Thoracic aorta endothelial cell (primary cell): ENCODE data around the gene MUCL3. TPM values are rescaled to one million over a fixed set of nuclear protein-coding genes. Genes with fewer than 3 reads are reported as not detected.

Experiments
- small RNA-seq: library from RNA; depleted of rRNA; stranded (forward); fragments of <200 nt; gene quantifications from one replicate; pipeline ENCODE3, GENCODE V24; 2012
- total RNA-seq: library from RNA; depleted of rRNA; stranded (reverse); fragments of >200 nt; gene quantifications from 2 replicates; pipeline ENCODE4 v1.2.3, GENCODE V29; 2012

The MUCL3 gene, protein sequence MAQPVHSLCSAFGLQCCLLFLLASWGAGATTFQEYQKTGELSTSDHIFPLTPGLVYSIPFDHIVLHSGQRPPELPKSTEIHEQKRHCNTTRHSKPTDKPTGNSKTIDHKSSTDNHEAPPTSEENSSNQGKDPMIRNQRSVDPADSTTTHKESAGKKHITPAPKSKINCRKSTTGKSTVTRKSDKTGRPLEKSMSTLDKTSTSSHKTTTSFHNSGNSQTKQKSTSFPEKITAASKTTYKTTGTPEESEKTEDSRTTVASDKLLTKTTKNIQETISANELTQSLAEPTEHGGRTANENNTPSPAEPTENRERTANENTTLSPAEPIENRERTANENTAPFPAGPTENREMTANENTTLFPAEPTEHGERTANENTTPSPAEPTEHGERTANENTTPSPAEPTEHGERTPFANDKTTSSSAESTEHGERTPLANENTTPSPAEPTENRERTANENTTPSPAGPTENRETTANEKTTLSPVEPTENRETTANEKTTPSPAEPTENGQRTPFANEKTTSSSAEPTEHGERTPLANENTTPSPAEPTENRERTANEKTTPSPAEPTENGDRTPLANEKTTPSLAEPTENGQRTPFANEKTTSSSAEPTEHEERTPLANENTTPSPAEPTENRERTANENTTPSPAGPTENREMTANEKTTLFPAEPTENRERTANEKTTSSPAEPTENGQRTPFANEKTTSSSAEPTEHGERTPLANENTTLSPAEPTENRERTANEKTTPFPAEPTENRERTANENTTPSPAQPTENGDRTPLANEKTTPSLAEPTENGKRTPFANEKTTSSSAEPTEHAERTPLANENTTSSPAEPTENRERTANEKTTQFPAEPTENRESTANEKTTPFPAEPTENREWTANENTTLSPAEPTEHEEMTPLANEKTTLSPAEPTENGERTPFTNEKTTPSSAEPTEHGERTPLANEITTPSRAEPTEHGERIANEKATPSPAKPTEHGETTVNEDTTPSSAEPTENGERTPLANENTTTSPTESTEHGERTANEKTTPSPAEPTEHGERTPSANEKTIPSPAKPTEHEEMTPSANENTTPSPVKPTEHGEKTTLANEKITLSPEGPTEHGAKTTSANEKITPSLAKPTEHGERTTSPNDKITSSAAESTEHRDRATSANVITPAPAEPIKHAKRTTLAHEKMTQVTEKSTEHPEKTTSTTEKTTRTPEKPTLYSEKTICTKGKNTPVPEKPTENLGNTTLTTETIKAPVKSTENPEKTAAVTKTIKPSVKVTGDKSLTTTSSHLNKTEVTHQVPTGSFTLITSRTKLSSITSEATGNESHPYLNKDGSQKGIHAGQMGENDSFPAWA (N-terminal part only)
- not detected in 2 replicates for total RNA-seq

DNA sequence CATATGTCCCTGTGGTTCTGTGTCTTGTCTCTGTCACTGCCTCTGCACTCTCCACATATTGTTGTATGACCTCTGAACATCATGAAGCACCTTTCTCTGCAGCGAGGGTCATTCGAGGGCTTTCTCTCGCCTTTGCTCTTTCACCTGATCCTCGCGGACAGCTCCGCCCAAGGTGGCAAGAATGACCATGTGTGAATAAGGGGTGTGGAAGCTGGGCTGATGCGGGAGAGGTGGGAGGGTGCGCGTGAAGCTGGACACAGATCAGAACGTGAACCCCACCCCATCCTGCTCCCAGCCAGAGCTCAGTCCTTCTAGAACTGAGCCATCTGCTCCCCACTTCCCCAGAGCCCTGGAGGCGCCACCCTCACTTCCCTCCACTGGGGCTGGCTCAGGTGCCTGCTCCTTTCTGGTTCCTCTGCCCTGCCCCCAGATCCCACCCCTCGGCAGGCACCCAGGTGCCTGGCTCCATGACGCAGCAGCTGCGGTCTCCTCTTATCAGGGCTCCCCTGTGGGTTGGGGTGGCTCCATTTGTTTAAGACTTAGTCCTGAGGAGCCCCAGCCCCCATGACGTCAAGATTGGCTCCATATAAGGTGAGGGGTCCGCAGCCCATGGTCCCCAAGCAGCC lies at the start of gene MUCL3:
TSS of gene MUCL3 (plus strand) at position 613 of the 626 bp plus-strand sequence. CDS start 27 bp downstream, outside the sequence.

DNA sequence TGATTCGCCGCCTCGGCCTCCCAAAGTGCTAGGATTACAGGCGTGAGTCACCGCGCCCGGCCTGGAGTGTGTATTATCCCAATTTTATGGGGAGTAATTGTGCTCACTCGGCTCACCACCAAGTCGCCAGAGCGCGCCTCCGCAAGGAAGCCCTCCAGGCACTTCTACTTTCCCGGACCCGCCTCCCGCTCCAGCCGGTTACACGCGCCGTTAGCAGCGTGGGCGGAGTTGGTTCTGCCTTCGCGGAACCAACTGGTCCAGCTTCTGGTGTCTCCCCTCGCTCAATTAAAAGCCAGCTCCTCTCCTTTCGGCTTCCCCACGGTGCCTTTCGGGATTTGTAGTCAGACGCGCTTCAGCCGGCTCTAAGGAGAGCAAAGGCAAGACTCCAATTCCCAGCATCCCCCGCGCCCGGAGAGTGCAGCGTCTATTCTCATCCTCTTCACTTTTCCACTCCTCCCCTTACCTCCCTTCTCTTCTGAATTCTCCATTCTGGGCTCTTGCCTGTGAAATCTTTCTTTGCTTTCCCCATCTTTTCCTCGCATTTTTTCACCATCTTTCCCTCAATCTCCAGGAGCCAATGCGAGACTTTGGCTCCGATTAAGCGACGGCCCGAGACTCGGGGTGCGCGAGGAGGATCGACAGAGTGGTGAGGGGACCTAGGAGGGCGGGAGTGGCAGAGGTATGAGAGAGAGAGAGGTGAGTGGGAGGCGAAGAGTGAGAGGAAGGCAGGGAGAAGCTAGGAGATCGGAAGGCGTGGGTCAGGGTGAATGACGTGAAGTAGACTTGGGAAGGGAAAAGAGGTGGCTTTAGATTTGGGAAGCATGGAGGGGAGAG lies 32.8 kb upstream of the MUCL3 start, which contains the start of gene GTF2H4:
TSS of gene GTF2H4 (plus strand) at position 450 of the 834 bp plus-strand sequence.

DNA sequence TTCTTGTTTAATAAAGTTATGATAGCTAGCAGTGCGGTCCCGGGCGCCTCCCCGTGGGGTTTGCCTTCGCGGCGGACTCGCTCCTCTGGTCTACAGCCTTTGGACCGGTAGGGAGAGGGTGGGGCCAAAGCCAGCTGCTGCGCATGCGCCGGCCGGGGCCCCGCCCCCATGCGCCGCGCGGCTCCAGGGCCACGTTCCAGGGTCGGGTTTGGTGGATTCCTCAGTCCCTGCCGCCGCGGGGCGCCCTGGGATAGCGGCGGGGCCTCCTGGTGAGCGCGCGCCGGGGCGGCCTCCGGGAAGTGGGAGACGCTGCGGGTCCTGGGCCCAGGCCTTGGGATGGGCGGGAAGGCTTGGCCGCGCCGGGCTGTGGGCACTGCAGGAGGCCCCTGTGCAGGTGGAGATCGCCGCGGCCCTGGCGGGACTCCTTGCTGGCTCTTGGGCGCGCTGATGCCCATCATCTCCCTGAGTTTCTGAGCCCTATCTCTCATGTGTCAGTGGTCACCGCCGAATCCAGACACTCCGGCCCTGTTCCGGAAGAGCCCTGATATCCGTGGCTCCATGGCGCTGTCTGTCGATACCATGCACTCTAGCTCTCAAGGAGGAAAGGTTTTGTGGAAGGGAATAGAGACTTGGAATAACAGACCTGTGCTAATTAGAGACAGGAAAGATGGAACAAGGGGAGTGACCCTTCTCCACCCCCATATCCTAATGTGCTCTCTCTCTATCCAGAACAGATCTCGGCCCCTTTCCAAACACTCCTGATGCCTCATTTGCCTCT lies 26.5 kb upstream of the MUCL3 start, which contains the start of gene VARS2:
TSS of gene VARS2 (plus strand) at position 163 of the 778 bp plus-strand sequence. CDS start at position 762, 599 bp downstream.

DNA sequence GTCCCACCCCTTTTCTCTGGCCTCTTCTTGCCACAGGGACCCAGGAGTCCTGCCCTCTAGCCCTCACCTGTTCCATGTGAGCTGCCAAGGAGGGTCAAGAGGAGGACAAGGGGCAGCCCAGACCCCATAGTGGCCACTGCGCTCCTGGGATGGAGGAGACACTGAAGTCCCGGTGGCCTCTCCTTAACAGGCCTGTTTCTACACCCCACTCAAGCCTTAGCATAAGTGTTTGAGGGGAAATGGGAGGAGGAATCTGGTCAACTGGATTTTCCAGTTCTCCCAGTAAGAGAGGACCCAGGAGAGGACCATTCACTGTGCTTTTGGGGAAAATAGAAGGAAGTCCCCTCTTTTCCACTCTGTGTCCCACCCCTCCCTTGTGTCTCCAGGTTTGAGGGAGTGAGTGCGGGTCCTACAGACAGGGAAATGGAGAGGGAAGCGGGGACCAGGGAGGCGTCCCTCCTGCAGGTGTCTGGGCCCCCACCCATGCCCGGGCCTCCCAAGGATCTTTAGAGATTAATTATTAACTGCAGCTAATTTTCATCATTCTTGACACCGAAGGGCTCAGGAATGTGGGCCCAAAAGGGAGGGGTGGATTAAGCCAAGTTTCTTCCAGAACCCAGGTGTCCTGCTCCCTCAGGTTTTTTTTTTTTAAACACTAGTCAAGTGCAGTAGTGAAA lies 8.7 kb upstream of the MUCL3 start, which contains the start of gene SFTA2:
TSS of gene SFTA2 (minus strand) at position 202 of the 677 bp plus-strand sequence. CDS start at position 128, 74 bp downstream.

DNA sequence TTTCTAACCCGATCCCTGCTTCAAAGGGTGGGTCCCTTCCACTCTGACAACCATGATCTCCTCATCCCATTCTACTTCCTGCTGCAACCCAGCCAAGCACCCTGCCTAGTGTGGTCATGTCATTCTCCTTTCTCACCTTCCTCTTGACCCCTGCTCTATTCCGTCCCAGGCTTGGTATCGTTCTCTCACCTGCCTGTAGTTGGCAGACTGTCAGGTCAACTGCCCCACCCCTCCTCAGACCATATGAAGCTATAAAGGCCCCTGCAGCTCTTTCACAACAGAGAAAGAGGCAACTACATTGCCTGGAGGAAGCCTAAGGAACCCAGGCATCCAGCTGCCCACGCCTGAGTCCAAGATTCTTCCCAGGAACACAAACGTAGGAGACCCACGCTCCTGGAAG lies 42.7 kb downstream of the MUCL3 start, which contains the start of gene MUC21:
TSS of gene MUC21 (plus strand) at position 280 of the 400 bp plus-strand sequence. CDS start 241 bp downstream, outside the sequence.

Small RNA genes within 50 kb of the gene (small RNA-seq; reads per million reads assigned to genes)
- not detected for gene RF00019

Other genes with a start within 250 kb of the MUCL3 start
- 5.9 and 13.1 TPM in 2 replicates for gene NRM, start 250.0 kb upstream of the MUCL3 start, total RNA-seq
- 12.0 and 18.2 TPM in 2 replicates for gene MDC1, start 223.7 kb upstream of the MUCL3 start, total RNA-seq
- gene TUBB, start 220.6 kb upstream of the MUCL3 start, total RNA-seq = 774 and 1,036 TPM in 2 replicates
- 63.7 and 71.4 TPM in 2 replicates for gene FLOT1, start 198.3 kb upstream of the MUCL3 start, total RNA-seq
- gene IER3, start 196.4 kb upstream of the MUCL3 start, total RNA-seq = 113 and 169 TPM in 2 replicates
- 4.9 and 5.7 TPM in 2 replicates for gene DDR1, start 56.5 kb upstream of the MUCL3 start, total RNA-seq
- gene GTF2H4, start 32.8 kb upstream of the MUCL3 start, total RNA-seq = 12.8 and 21.8 TPM in 2 replicates
- gene VARS2, start 26.7 kb upstream of the MUCL3 start, total RNA-seq = 16.0 and 20.2 TPM in 2 replicates
- gene SFTA2, start 8.8 kb upstream of the MUCL3 start, total RNA-seq = not detected in 2 replicates
- gene MUC21, start 42.7 kb downstream of the MUCL3 start, total RNA-seq = not detected in 2 replicates
- not detected in 2 replicates for gene MUC22, start 69.5 kb downstream of the MUCL3 start, total RNA-seq
- gene C6orf15, start 171.6 kb downstream of the MUCL3 start, total RNA-seq = not detected in 2 replicates
- 2.0 and 4.2 TPM in 2 replicates for gene PSORS1C1, start 173.8 kb downstream of the MUCL3 start, total RNA-seq
- not detected in 2 replicates for gene CDSN, start 179.5 kb downstream of the MUCL3 start, total RNA-seq
- not detected in 2 replicates for gene PSORS1C2, start 198.1 kb downstream of the MUCL3 start, total RNA-seq
- gene CCHCR1, start 216.8 kb downstream of the MUCL3 start, total RNA-seq = 14.6 and 14.9 TPM in 2 replicates
- 24.2 and 30.3 TPM in 2 replicates for gene TCF19, start 217.6 kb downstream of the MUCL3 start, total RNA-seq
- 0.27 TPM in 1 of 2 replicates, not detected in the other for gene POU5F1, start 229.7 kb downstream of the MUCL3 start, total RNA-seq